Measurements from ENCODE around the gene GALNT16. TPM values are rescaled to one million over a fixed set of nuclear protein-coding genes. Genes with fewer than 3 reads are reported as not detected.

The GALNT16 gene
- total RNA-seq, 1 experiment from 2014 or later = 0.33 TPM

DNA sequence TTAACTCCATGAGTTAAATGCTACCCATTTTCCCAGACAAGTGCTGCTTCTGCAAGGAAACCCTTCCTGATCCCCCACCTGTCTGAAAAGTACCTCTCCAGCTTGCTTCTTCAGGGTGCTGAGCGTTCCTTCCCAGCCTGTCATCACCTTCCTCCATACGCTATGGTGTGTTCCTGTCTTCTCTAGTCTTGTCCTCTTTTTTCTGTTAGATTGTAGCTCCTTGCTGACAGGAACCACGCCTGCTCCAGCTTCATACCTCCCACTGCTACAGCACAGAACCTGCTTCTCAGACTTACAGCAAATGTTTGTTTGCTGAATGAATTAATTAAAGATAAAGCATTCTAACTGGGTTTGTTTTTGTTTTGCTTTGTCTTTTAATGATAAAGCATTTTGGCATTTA, 99.0 kb downstream of the GALNT16 start:
- no peak overlapping the region for H3K4me2 ChIP-seq (ENCODE audit: low read length)
- no peak overlapping the region for H2AFZ ChIP-seq (ENCODE audit: low read length)
- peaks cover under 1% of the 10 kb centered on the region; the same call in 1 of the 2 replicates for H3K27me3 ChIP-seq (ENCODE audit: low read length)
- BruUV-seq (replicated peaks) = no TSS peak
- H4K20me1 ChIP-seq (ENCODE audit: low read length) = no peaks in the 10 kb centered on the region
- no peak overlapping the region for H3K27ac ChIP-seq (ENCODE audit: low read length)
- H3K79me2 ChIP-seq (ENCODE audit: low read length) = no peaks in the 10 kb centered on the region
- ChIA-PET POLR2A (ENCODE audit: unreplicated experiment) (no interaction called here), CTCF (no interaction called here)
- H3K9ac ChIP-seq (ENCODE audit: low read length) = no peak overlapping the region
- ATAC-seq = no peak
- DNase-seq = no peak
- H3K4me1 ChIP-seq (ENCODE audit: insufficient read depth, low read length) = 0 out of 2 replicates have a peak, but pooled peaks cover 7% of the 10 kb centered on the region
- no peaks in the 10 kb centered on the region for H3K9me2 ChIP-seq (replicated peaks; ENCODE audit: low read length)
- H3F3A ChIP-seq (ENCODE audit: low read length, unreplicated experiment) = no peaks in the 10 kb centered on the region
- H3K36me3 ChIP-seq (ENCODE audit: low read depth, low read length) = no peaks in the 10 kb centered on the region
- no peak for TF ChIP-seq EZH2phosphoT487 (IDR thresholded peaks at IDR 0.05; ENCODE audit: borderline replicate concordance, low read length)
- no peak for TF ChIP-seq EZH2 (IDR thresholded peaks at IDR 0.05; ENCODE audit: low read length, unreplicated experiment)
- TF ChIP-seq, protein P1, sequence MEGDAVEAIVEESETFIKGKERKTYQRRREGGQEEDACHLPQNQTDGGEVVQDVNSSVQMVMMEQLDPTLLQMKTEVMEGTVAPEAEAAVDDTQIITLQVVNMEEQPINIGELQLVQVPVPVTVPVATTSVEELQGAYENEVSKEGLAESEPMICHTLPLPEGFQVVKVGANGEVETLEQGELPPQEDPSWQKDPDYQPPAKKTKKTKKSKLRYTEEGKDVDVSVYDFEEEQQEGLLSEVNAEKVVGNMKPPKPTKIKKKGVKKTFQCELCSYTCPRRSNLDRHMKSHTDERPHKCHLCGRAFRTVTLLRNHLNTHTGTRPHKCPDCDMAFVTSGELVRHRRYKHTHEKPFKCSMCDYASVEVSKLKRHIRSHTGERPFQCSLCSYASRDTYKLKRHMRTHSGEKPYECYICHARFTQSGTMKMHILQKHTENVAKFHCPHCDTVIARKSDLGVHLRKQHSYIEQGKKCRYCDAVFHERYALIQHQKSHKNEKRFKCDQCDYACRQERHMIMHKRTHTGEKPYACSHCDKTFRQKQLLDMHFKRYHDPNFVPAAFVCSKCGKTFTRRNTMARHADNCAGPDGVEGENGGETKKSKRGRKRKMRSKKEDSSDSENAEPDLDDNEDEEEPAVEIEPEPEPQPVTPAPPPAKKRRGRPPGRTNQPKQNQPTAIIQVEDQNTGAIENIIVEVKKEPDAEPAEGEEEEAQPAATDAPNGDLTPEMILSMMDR (conservative IDR thresholded peaks at IDR 0.05; ENCODE audit: low read depth, low read length) = no peak
- no peaks in the 10 kb centered on the region for H3K9me3 ChIP-seq (ENCODE audit: low read length)
- H3K4me3 ChIP-seq (ENCODE audit: low read length) = no peak overlapping the region
- intact Hi-C loops (cut with micrococcal nuclease) = no loop called here

- Histone ChIP-seq H3K36me3 (ENCODE audit: low read depth, low read length) (no peaks in the 10 kb centered on the region), H4K20me1 (ENCODE audit: low read length) (no peaks in the 10 kb centered on the region), H3K9me2 (replicated peaks; ENCODE audit: low read length) (no peaks in the 10 kb centered on the region), H3K4me3 (ENCODE audit: low read length) (no peak overlapping the region), H3K9ac (ENCODE audit: low read length) (no peak overlapping the region), H3K4me1 (ENCODE audit: insufficient read depth, low read length) (0 out of 2 replicates have a peak, but pooled peaks cover 6% of the 10 kb centered on the region), H3K27ac (ENCODE audit: low read length) (no peak overlapping the region), H2AFZ (ENCODE audit: low read length) (no peak overlapping the region), H3K27me3 (ENCODE audit: low read length) (peaks cover 3% of the 10 kb centered on the region; the same call in 1 of the 2 replicates), H3F3A (ENCODE audit: low read length, unreplicated experiment) (no peaks in the 10 kb centered on the region), H3K9me3 (ENCODE audit: low read length) (no peaks in the 10 kb centered on the region), H3K79me2 (ENCODE audit: low read length) (no peaks in the 10 kb centered on the region), H3K4me2 (ENCODE audit: low read length) (no peak overlapping the region)
- ATAC-seq = no peak
- intact Hi-C loops (cut with micrococcal nuclease) = no loop called here
- no peak for DNase-seq
- no TSS peak for BruUV-seq (replicated peaks)
- POLR2A ChIA-PET (ENCODE audit: unreplicated experiment) = no interaction called here
- TF ChIP-seq EZH2phosphoT487 (IDR thresholded peaks at IDR 0.05; ENCODE audit: borderline replicate concordance, low read length) = no peak
- TF ChIP-seq, protein P1 (conservative IDR thresholded peaks at IDR 0.05; ENCODE audit: low read depth, low read length) = no peak
- TF ChIP-seq EZH2 (IDR thresholded peaks at IDR 0.05; ENCODE audit: low read length, unreplicated experiment) = no peak
- CTCF ChIA-PET = interaction anchor here (1.0 kb wide), 1 partner anchor 118 kb away, joined by 3 read pairs; no protein-coding TSS in a partner anchor
These were observed 100.6 kb downstream of the GALNT16 start for GRCh38 chr14:69360438-69361108.

DNA sequence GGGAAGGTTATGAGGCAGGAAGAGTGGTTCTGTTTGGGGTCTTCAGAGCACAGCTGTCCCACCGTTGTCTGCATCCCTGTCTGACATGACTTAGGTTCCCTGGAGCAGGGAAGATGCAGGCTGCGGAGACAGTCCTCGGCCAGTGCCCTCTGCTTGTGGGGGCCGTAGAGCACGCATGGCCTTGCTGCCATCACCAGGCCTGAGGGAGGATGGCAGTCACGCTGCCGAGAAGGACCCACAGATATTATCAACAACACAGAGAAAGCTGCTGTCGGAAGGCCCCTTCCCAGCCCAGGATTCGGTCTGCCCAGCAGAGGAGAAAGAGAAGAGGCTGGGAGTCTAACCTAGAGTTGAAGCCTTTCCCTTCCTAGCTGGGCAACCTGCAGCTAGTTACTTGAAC, 103.1 kb downstream of the GALNT16 start:
- no TSS peak for BruUV-seq (replicated peaks)
- Histone ChIP-seq H3K27ac (ENCODE audit: low read length) (no peak overlapping the region), H4K20me1 (ENCODE audit: low read length) (no peaks in the 10 kb centered on the region), H3K4me3 (ENCODE audit: low read length) (no peak overlapping the region), H3K27me3 (ENCODE audit: low read length) (peaks cover 3% of the 10 kb centered on the region; the same call in 1 of the 2 replicates), H3K9ac (ENCODE audit: low read length) (no peak overlapping the region), H2AFZ (ENCODE audit: low read length) (no peak overlapping the region), H3F3A (ENCODE audit: low read length, unreplicated experiment) (no peaks in the 10 kb centered on the region), H3K4me2 (ENCODE audit: low read length) (no peak overlapping the region), H3K79me2 (ENCODE audit: low read length) (no peaks in the 10 kb centered on the region), H3K4me1 (ENCODE audit: insufficient read depth, low read length) (no peaks in the 10 kb centered on the region), H3K9me2 (replicated peaks; ENCODE audit: low read length) (no peaks in the 10 kb centered on the region), H3K36me3 (ENCODE audit: low read depth, low read length) (no peaks in the 10 kb centered on the region), H3K9me3 (ENCODE audit: low read length) (no peaks in the 10 kb centered on the region)
- ATAC-seq (peak; percentile 47; the same call in 1 of the 2 replicates), DNase-seq (no peak)
- intact Hi-C loops (cut with micrococcal nuclease) = no loop called here
- TF ChIP-seq EZH2phosphoT487 (IDR thresholded peaks at IDR 0.05; ENCODE audit: borderline replicate concordance, low read length) = no peak
- no peak for TF ChIP-seq EZH2 (IDR thresholded peaks at IDR 0.05; ENCODE audit: low read length, unreplicated experiment)
- TF ChIP-seq, protein P1 (conservative IDR thresholded peaks at IDR 0.05; ENCODE audit: low read depth, low read length) = peak; percentile 53
- ChIA-PET CTCF (interaction anchor here (0.6 kb wide), 1 partner anchor 59 kb away, joined by 3 read pairs; no protein-coding TSS in a partner anchor), POLR2A (ENCODE audit: unreplicated experiment) (interaction anchor here (0.7 kb wide), 1 partner anchor 32 kb away, joined by 4 read pairs; no protein-coding TSS in a partner anchor)

Data from PC-3 (cell line).